HepG2 (cell line): ENCODE measurements around the gene RHOBTB3. TPM values are rescaled to one million over a fixed set of nuclear protein-coding genes. Genes with fewer than 3 reads are reported as not detected.
A peak's percentile ranks its signal among the peaks of the same experiment; 100 is the strongest.

Experiments used
- CTCF ChIP-seq: sonication (generic); formaldehyde crosslinking; IDR thresholded peaks from 2 replicates; pipeline ENCODE4 v1.5.0; 2020; ENCODE audit warnings: mild to moderate bottlenecking, missing genetic modification reagents, moderate library complexity
- E2F2 ChIP-seq: sonication (generic); formaldehyde crosslinking; IDR thresholded peaks from 2 replicates; pipeline ENCODE4 v1.4.0; 2020; ENCODE audit warnings: missing genetic modification reagents, borderline replicate concordance
- GMEB1 ChIP-seq: sonication (generic); formaldehyde crosslinking; IDR thresholded peaks from 2 replicates; pipeline ENCODE4 v1.5.1; 2020; ENCODE audit warnings: missing genetic modification reagents, mild to moderate bottlenecking, borderline replicate concordance
- IRF1 ChIP-seq: sonication (generic); formaldehyde crosslinking; IDR thresholded peaks from 2 replicates; pipeline ENCODE4 v1.4.0; 2020; ENCODE audit warnings: low read depth, mild to moderate bottlenecking, missing genetic modification reagents
- IRF2 ChIP-seq: IDR thresholded peaks from 2 replicates; pipeline ENCODE4 v1.6.1; 2018; ENCODE audit warnings: missing genetic modification reagents, missing compliant biosample characterization
- KAT8 ChIP-seq: IDR thresholded peaks from 2 replicates; pipeline ENCODE4 v1.6.1; 2016; ENCODE audit warnings: missing genetic modification reagents, missing compliant biosample characterization
- NFYC ChIP-seq: IDR thresholded peaks from 2 replicates; pipeline ENCODE4 v1.6.1; 2016; ENCODE audit warnings: missing genetic modification reagents, missing compliant biosample characterization
- SIN3B ChIP-seq: fragments of 150-350 bp; IDR thresholded peaks from 2 replicates; pipeline ENCODE4 v1.6.1; 2014; ENCODE audit warnings: low read length
- SMC3 ChIP-seq: IDR thresholded peaks from 2 replicates; pipeline ENCODE4 v1.6.1; 2011; ENCODE audit warnings: low read length, improper control_type of control experiment
- ZBTB37 ChIP-seq: sonication (generic); formaldehyde crosslinking; IDR thresholded peaks from 2 replicates; pipeline ENCODE4 v1.4.0; 2020; ENCODE audit warnings: mild to moderate bottlenecking, missing genetic modification reagents
- ZFP82 ChIP-seq: sonication (generic); formaldehyde crosslinking; IDR thresholded peaks from 2 replicates; pipeline ENCODE4 v1.5.1; 2020; ENCODE audit warnings: mild to moderate bottlenecking, missing genetic modification reagents, borderline replicate concordance
- ZMYM4 ChIP-seq: sonication (generic); formaldehyde crosslinking; IDR thresholded peaks from 2 replicates; pipeline ENCODE4 v1.8.1; 2023; ENCODE audit warnings: mild to moderate bottlenecking, missing genetic modification reagents
- ZNF24 ChIP-seq: fragments of 450-650 bp; IDR thresholded peaks from 2 replicates; pipeline ENCODE4 v1.6.1; 2017; ENCODE audit warnings: antibody characterized with exemption, mild to moderate bottlenecking
- ZNF33B ChIP-seq: sonication (generic); formaldehyde crosslinking; IDR thresholded peaks from 2 replicates; pipeline ENCODE4 v1.5.1; 2020; ENCODE audit warnings: mild to moderate bottlenecking, missing genetic modification reagents
- ZNF460 ChIP-seq: sonication (generic); formaldehyde crosslinking; IDR thresholded peaks from 2 replicates; pipeline ENCODE4 v1.5.1; 2020; ENCODE audit warnings: missing genetic modification reagents, mild to moderate bottlenecking, borderline replicate concordance
- ZNF761 ChIP-seq: sonication (generic); formaldehyde crosslinking; conservative IDR thresholded peaks from 2 replicates; pipeline ENCODE4 v1.4.0; 2020; ENCODE audit warnings: mild to moderate bottlenecking, missing genetic modification reagents
- polyA plus RNA-seq, 8 experiments: library from polyadenylated mRNA; depleted of rRNA in 3 of 8; stranded (reverse) in 7 of 8; unstranded in 1 of 8; fragments of >200 nt; fragmentation: Illumina TruSeq in 4 of 8; extraction: Trizol in 4 of 8; gene quantifications; 2 replicates each; pipeline versions ENCODE4 v1.2.1 to v1.2.3, GENCODE V29; 2011 to 2016; ENCODE audit warnings: low read depth in 4 of 8, missing spikeins in 1 of 8, mixed read lengths in 1 of 8; ENCODE audit not compliant: insufficient read depth in 1 of 8
- total RNA-seq, 5 experiments: library from RNA; depleted of rRNA; stranded (reverse); fragments of >200 nt; fragmentation: Illumina TruSeq; extraction: Trizol; gene quantifications; 2 replicates each; pipeline ENCODE4 v1.2.3, GENCODE V29; 2016; ENCODE audit warnings: low read depth in 1 of 5

The RHOBTB3 gene
- total and polyA plus RNA-seq, 2 of the 13 experiments (the other 11 are each of a cell fraction or from before 2014, with no cell fraction given), result 31.6 to 35.4 TPM

GRCh38 chr5:95781101-95781583 lies 50.0 kb downstream of the RHOBTB3 start (continued):
- no peak for TF ChIP-seq IRF1 (CRISPR knock-in tag)
- TF ChIP-seq NFYC (CRISPR knock-in tag), result no peak
- no peak for TF ChIP-seq ZNF33B (CRISPR knock-in tag)
- TF ChIP-seq E2F2 (CRISPR knock-in tag), result no peak
- no peak for TF ChIP-seq KAT8 (CRISPR knock-in tag)
- no peak for TF ChIP-seq ZNF460
- TF ChIP-seq ZMYM4 (CRISPR knock-in tag), result no peak
- no peak for TF ChIP-seq ZBTB37 (CRISPR knock-in tag)
- 0 out of 2 replicates have a peak, but pooled peaks have one; percentile 31 for TF ChIP-seq IRF2
- no peak for TF ChIP-seq ZNF761
- peak; percentile 99 for TF ChIP-seq SMC3
- 0 out of 2 replicates have a peak, but pooled peaks have one; percentile 18 for TF ChIP-seq ZNF24
- no peak for TF ChIP-seq SIN3B
- peak; percentile 89 for TF ChIP-seq CTCF (CRISPR knock-in tag)
- no peak for TF ChIP-seq GMEB1
- TF ChIP-seq ZFP82, result no peak
